Erythroblast (primary cell): ENCODE data around the gene ZNF385C.
"Not testable (repeated sequence)": the region's sequence is repeated elsewhere in the genome, so short reads cannot be mapped to it uniquely, and the experiment has no call there.

Experiments used
- GATA1 ChIP-seq: IDR thresholded peaks from 2 replicates; pipeline ENCODE4 v1.6.1; 2011; ENCODE audit warnings: low read depth, mild to moderate bottlenecking, control low read depth, low read length, moderate library complexity
- POLR2A ChIP-seq: IDR thresholded peaks from 2 replicates; pipeline ENCODE4 v1.6.1; 2011; ENCODE audit warnings: mild to moderate bottlenecking, low read length

- TF ChIP-seq POLR2A, GATA1: not testable (repeated sequence)
These were observed 88.0 kb downstream of the ZNF385C start for GRCh38 chr17:42010266-42010680.
